HepG2 (cell line): ENCODE data around the gene ISG20L2. TPM values are rescaled to one million over a fixed set of nuclear protein-coding genes. Genes with fewer than 3 reads are reported as not detected.

Source experiments
- ARID5B ChIP-seq: IDR thresholded peaks from 2 replicates; pipeline ENCODE4 v1.4.0; 2020; ENCODE audit warnings: mild to moderate bottlenecking, missing genetic modification reagents
- HNF1B ChIP-seq: sonication (generic); formaldehyde crosslinking; IDR thresholded peaks from 2 replicates; pipeline ENCODE4 v1.5.1; 2020; ENCODE audit warnings: mild to moderate bottlenecking, moderate library complexity, missing genetic modification reagents
- KIAA2018 ChIP-seq: sonication (generic); formaldehyde crosslinking; IDR thresholded peaks from 2 replicates; pipeline ENCODE4 v1.5.0; 2020; ENCODE audit warnings: mild to moderate bottlenecking, missing genetic modification reagents, borderline replicate concordance
- SALL1 ChIP-seq: sonication (generic); formaldehyde crosslinking; IDR thresholded peaks from 2 replicates; pipeline ENCODE4 v1.8.0; 2022; ENCODE audit warnings: mild to moderate bottlenecking, missing genetic modification reagents
- XBP1 ChIP-seq: sonication (generic); formaldehyde crosslinking; IDR thresholded peaks from 2 replicates; pipeline ENCODE4 v1.5.0; 2020; ENCODE audit warnings: missing genetic modification reagents
- XRCC5 ChIP-seq: fragments of 200-400 bp; formaldehyde crosslinking; optimal IDR thresholded peaks from 2 replicates; pipeline ENCODE3; 2017; ENCODE audit warnings: mild to moderate bottlenecking, low read length
- ZBTB10 ChIP-seq: sonication (generic); formaldehyde crosslinking; IDR thresholded peaks from 2 replicates; pipeline ENCODE4 v1.4.0; 2020; ENCODE audit warnings: missing genetic modification reagents, borderline replicate concordance
- ZFP36 ChIP-seq: fragments of 150-350 bp; IDR thresholded peaks from 2 replicates; pipeline ENCODE4 v1.6.1; 2018; ENCODE audit warnings: borderline replicate concordance, low read length, low read depth; ENCODE audit not compliant: partially characterized antibody
- ZMYM2 ChIP-seq: sonication (generic); formaldehyde crosslinking; IDR thresholded peaks from 2 replicates; pipeline ENCODE4 v1.8.0; 2022; ENCODE audit warnings: mild to moderate bottlenecking, missing genetic modification reagents
- ZNF367 ChIP-seq: sonication (generic); formaldehyde crosslinking; IDR thresholded peaks from 2 replicates; pipeline ENCODE4 v1.4.0; 2020; ENCODE audit warnings: missing genetic modification reagents, borderline replicate concordance
- polyA plus RNA-seq, 8 experiments: library from polyadenylated mRNA; depleted of rRNA in 3 of 8; stranded (reverse) in 7 of 8; unstranded in 1 of 8; fragments of >200 nt; fragmentation: Illumina TruSeq in 4 of 8; extraction: Trizol in 4 of 8; gene quantifications; 2 replicates each; pipeline versions ENCODE4 v1.2.1 to v1.2.3, GENCODE V29; 2011 to 2016; ENCODE audit warnings: low read depth in 4 of 8, missing spikeins in 1 of 8, mixed read lengths in 1 of 8; ENCODE audit not compliant: insufficient read depth in 1 of 8
- total RNA-seq, 5 experiments: library from RNA; depleted of rRNA; stranded (reverse); fragments of >200 nt; fragmentation: Illumina TruSeq; extraction: Trizol; gene quantifications; 2 replicates each; pipeline ENCODE4 v1.2.3, GENCODE V29; 2016; ENCODE audit warnings: low read depth in 1 of 5

Gene ISG20L2
- total and polyA plus RNA-seq, 2 of the 13 experiments (the other 11 are each of a cell fraction or from before 2014, with no cell fraction given), result 19.8 to 21.3 TPM

GRCh38 chr1:156725683-156726280 is 2.8 kb downstream of the ISG20L2 start (continued):
- peak; percentile 28; the same call in 1 of the 2 replicates for TF ChIP-seq ARID5B
- no peak for TF ChIP-seq KIAA2018 (CRISPR knock-in tag)
- no peak for TF ChIP-seq XBP1 (CRISPR knock-in tag)
- no peak for TF ChIP-seq ZNF367 (CRISPR knock-in tag)
- TF ChIP-seq XRCC5, result peak; percentile 80
- no peak for TF ChIP-seq ZMYM2 (CRISPR knock-in tag)
- no peak for TF ChIP-seq ZBTB10
- TF ChIP-seq ZFP36, result peak; percentile 32
- peak; percentile 77 for TF ChIP-seq HNF1B (CRISPR knock-in tag)
- TF ChIP-seq SALL1 (CRISPR knock-in tag), result peak; percentile 64; the same call in 1 of the 2 replicates
